Bone marrow (tissue), 2 donors: ENCODE data around the gene CMTR1.
"Not testable (repeated sequence)": the region's sequence is repeated elsewhere in the genome, so short reads cannot be mapped to it uniquely, and the experiment has no call there.

ENCODE experiments used
- DNase-seq, 2 donors: peaks; one replicate each; lab custom pipeline; 2025; lab: John Stamatoyannopoulos, UW

CMTR1 gene

DNA sequence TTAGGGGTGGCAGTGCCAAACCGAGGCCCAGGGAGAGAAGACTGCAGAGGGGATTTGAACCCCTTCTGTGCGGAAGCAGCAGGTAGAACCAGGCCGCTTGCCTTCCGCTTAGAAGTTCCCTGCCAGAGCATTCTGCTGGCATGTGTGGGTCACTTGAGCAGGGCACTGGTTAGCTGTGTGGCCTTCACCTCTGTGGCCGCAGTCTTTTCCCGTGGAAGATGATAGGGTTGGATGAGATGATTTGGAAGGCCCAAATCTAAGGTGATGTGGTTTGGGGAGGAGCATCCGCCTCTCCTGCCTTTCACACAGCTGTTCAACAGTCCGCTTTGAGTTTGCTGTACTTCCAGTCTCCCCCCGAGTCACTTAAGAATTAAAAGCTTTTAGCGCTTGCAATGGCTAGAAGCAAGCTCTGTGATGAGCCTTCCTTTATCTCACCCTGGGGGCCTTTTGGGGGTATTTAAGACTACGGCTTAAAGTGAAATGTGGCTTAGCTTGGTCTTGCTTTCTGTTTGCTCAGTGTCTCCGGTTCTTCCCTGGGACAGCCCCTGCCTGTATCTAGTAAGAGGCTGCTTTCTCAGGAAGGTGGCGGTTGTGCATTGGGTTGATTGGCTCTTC is 743 bp downstream of the CMTR1 start:
- peak in 1 of 2 donors; percentile 62 for DNase-seq

DNA sequence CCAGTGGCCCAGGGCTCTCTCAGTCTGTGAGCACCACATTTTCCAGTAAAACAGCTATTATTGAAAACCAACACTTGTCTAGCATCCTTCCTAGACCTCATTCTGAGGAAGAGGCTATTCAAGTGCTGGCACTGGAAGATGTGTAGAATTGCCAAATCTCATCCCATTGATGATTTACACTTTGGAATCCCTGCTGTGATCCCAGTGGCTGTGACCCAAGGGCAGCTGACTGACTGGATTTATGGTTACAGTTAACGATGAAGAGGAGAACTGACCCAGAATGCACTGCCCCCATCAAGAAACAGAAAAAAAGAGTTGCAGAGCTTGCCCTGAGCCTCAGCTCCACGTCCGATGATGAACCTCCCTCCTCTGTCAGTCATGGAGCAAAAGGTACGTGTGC is 2.4 kb downstream of the CMTR1 start:
- DNase-seq = no peak

- DNase-seq = no peak
These were observed 2.8 kb downstream of the CMTR1 start for GRCh38 chr6:37435816-37436215.

GRCh38 chr6:37438930-37439329 is 5.9 kb downstream of the CMTR1 start:
- DNase-seq = no peak

- DNase-seq = no peak
These were observed 8.6 kb downstream of the CMTR1 start for GRCh38 chr6:37441651-37442050.

GRCh38 chr6:37442416-37443215 is 9.6 kb downstream of the CMTR1 start:
- no peak for DNase-seq

- DNase-seq = not testable (repeated sequence)
These were observed 10.2 kb downstream of the CMTR1 start for GRCh38 chr6:37443216-37443542.

GRCh38 chr6:37449984-37450383 is 17.0 kb downstream of the CMTR1 start:
- no peak for DNase-seq

DNA sequence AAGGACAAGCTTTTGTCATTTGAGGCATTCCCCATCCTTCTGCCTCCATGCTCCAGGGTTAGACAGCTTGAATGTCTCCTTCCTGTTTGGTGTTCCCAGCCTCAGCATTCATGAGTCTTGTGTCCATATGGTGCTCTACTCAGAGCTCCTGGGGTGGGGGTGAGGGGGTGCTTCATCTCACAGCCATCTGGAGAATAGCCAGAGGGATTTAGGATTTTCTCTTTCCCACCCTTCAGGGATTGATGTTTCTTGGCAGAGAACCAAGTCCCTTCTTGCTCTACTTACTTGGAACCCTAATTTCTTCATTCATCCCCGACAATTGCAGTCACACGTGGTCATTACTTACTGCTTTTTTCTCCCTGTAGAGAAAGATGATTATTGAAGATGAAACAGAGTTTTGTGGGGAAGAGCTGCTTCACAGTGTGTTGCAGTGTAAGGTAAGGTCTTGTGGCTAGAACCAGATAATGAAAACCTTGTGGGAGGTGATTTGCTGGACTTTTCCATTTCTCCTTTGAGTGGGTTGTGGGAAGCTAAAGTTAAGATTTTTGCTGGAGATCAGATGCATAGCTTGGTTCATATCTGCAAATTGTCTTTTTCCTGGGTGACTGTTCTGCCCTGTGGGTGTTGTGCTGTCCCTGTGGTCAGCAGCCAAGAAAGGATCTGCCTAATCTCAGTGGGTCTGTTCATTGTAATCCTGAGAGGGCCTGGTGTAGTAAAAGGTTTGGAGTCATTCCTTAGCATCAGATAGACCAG is 18.6 kb downstream of the CMTR1 start:
- DNase-seq = no peak

- DNase-seq = no peak
These were observed 19.5 kb downstream of the CMTR1 start for GRCh38 chr6:37452522-37452921.

GRCh38 chr6:37454420-37455140 is 21.6 kb downstream of the CMTR1 start:
- no peak for DNase-seq

- no peak for DNase-seq
These were observed 23.1 kb downstream of the CMTR1 start for GRCh38 chr6:37456126-37456525.

DNA sequence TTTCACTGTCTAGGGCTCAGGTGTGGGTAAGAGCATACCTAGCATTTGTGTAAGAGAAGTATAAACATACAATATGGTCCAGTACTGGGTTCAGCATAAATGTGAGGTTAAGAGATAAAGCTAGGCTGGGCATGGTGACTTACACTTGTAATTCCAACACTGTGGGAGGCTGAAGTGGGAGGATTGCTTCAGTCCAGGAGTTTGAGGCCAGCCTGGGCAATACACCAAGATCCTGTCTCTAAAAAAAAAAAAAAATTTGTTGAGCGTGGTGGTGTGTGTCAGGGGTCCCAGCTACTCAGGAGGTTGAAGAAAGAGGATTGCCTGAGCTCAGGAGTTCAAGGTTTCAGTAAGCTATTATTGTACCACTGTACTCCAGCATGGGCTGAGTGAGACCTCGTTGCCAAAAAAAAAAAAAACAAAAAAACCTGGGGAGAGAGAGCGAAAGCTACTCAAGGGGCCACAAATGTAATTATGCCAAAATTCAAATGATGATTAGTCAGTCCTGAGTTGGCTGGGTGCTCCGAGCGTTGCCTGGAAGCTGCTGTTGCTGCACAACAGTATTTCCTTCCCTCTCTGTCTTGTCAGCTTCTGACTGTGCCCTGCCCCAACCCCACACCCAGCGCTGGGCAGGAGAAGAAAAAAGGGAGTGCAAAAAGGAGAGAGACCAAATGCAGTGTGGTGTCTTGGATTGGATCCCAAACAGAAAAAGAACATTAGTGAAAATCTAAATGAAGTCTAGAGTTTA is 24.0 kb downstream of the CMTR1 start:
- peak in 1 of 2 donors; percentile 87 for DNase-seq

DNA sequence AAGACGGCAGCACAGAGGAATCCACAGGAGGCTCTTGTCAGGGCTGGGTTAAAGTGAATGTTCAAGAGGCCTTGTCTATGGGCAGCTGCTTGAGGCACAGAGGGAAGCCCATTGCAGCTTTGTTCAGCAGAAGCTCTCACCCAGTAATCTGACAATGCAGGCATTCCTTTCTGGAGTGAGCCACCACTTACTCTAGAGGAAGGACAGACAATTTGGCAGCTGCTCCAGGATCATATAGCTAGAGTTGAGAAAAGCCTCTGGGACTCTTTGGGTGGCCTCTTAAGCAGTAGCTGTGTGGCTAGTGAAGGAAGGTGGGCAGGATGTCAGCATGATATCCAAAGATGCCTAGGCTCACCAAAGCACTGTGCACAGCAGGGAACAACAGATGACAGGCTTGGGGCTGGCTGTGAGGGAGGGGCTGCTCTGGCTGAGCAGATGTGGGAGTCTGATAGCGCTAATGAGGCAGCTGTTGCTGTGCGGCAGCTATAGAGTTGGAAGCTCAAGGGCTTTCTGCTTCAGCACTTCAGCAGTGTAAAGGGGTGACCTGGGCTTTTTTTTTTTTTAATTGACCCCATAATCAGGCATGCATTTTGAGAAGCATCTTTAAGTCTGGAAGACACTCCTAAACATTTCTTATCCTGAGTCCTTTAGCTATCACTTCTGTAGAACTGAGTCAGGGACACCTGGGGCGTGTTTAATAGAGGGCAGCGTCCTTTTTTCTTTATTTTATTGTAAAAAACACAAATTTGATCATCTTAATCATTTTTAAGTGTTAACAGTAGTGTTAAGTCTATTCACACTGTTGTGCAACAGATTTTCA is 27.2 kb downstream of the CMTR1 start:
- DNase-seq = peak in 1 of 2 donors; percentile 17

DNA sequence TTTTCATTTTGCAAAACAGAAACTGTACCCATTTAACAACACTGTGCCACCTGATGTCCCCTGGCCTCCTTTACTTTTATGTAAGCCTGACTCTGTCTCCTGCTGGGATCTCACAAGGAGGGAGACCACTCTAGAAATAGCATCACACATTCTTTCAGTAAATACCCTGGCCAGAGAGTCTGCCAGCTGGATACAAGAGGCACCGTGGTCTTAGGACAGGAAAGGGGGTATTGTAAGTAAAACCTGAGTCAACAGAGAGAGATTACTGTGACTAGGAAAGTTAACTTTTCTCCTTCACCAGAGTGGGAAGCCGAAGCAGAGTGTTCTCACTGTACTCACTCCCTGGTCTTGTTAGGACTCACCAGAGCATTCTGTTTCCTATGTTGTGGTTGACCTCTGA is 27.8 kb downstream of the CMTR1 start:
- no peak for DNase-seq

- DNase-seq = no peak
These were observed 30.1 kb downstream of the CMTR1 start for GRCh38 chr6:37463110-37463509.

DNA sequence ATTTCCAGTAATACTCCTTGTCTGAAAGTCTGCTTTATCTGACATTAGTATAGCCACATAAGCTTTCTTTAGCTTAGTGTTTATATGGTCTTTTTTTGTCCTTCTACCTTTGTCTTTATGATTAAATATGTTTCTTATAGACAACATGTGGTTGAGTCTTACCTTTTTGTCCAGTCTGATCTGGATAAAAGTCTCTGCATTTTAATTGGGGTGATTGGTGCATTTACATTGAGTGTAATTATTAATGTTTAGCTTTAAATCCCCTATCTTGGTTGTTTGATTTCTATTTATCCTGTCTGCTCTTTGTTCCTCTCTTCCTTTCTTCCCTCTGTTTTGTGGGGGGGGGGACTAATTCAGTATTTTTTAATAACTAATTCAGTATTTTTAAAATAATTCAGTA is 34.7 kb downstream of the CMTR1 start:
- DNase-seq = no peak

GRCh38 chr6:37473364-37474095 is 40.5 kb downstream of the CMTR1 start:
- no peak for DNase-seq

DNA sequence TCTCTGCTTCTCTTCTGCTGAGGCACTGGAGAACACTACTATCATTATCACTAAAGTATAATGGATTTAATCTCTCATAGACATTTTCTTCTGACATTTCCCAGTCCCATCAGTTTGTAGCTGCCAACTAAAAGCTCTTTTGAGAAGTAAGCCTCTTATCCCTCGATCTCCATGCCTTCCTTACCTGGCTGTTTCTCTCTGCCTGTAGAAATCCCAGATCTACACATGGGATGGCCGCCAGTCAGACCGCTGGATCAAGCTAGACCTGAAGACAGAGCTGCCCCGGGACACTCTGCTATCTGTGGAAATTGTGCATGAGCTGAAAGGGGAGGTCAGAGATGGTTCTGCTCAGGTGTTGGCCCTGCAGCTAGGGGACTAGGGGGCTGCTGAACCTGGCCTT is 41.3 kb downstream of the CMTR1 start:
- DNase-seq = no peak

GRCh38 chr6:37477191-37477590 is 44.2 kb downstream of the CMTR1 start:
- DNase-seq = no peak
